Measurements from ENCODE around the gene GNG13.
"Not testable (repeated sequence)": the region's sequence is repeated elsewhere in the genome, so short reads cannot be mapped to it uniquely, and the experiment has no call there.

GNG13 gene

DNA sequence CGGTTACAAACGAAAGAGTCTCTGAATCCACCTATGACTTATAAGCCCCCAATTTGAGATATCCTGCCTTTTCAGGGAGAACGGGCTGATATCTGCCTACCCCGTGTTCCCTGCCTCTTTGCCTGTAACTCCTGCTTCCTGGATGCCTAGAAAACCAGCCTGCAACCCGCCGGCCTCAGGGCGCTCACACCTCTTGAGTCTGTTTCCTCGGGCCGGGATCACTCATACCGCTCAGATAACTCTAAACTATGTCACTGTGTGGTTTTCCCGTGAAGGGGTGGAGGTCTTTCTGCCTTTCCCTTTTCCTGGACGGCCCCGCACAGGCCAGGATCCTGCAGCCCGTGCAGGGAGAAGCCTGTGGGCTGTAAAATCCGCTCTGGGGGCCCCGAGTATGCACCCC lies 22.7 kb downstream of the GNG13 start:
- DNase-seq (ENCODE audit: low read depth) = no peak
- TF ChIP-seq, protein P1, sequence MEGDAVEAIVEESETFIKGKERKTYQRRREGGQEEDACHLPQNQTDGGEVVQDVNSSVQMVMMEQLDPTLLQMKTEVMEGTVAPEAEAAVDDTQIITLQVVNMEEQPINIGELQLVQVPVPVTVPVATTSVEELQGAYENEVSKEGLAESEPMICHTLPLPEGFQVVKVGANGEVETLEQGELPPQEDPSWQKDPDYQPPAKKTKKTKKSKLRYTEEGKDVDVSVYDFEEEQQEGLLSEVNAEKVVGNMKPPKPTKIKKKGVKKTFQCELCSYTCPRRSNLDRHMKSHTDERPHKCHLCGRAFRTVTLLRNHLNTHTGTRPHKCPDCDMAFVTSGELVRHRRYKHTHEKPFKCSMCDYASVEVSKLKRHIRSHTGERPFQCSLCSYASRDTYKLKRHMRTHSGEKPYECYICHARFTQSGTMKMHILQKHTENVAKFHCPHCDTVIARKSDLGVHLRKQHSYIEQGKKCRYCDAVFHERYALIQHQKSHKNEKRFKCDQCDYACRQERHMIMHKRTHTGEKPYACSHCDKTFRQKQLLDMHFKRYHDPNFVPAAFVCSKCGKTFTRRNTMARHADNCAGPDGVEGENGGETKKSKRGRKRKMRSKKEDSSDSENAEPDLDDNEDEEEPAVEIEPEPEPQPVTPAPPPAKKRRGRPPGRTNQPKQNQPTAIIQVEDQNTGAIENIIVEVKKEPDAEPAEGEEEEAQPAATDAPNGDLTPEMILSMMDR (conservative IDR thresholded peaks at IDR 0.05; ENCODE audit: control insufficient read depth, insufficient read depth, low read depth, low read length) = no peak
- H3K4me3 ChIP-seq (ENCODE audit: control insufficient read depth, low read depth, low read length) = no peak overlapping the region

DNA sequence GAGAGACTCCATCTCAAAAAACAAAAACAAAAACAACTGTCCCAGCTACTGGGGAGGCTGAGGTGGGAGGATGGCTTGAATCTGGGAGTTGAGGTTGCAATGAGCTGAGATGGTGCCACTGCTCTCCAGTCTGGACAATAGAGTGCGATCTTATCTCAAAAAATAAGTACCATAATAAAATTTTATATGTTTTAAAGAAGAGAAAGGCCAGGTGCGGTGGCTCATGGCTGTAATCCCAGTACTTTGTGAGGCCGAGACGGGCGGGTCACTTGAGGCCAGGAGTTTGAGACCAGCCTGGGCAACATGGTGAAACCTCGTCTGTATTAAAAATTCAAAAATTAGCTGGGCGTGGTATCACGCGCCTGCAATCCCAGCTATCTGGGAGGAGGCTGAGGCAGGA lies 23.7 kb downstream of the GNG13 start:
- no peak overlapping the region for H3K4me3 ChIP-seq (ENCODE audit: control insufficient read depth, low read depth, low read length)
- no peak for DNase-seq (ENCODE audit: low read depth)
- TF ChIP-seq, protein P1 (conservative IDR thresholded peaks at IDR 0.05; ENCODE audit: control insufficient read depth, insufficient read depth, low read depth, low read length) = no peak

DNA sequence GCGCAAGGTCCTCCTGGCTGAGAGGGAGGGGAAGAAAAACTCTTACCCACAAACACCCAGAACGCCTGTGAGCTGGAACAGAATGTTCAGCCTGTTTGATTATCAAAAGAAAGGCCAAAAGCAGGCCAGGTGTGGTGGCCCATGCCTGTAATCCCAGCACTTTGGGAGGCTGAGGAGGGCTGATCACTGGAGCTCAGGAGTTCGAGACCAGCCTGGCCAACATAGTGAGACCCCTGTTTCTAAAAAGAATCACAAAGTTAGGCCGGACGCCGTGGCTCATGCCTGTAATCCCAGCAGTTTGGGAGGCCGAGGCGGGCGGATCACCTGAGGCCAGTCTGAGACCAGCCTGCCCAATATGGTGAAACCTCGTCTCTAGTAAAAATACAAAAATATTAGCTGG lies 24.2 kb downstream of the GNG13 start:
- H3K4me3 ChIP-seq (ENCODE audit: control insufficient read depth, low read depth, low read length); DNase-seq (ENCODE audit: low read depth): not testable (repeated sequence)

DNA sequence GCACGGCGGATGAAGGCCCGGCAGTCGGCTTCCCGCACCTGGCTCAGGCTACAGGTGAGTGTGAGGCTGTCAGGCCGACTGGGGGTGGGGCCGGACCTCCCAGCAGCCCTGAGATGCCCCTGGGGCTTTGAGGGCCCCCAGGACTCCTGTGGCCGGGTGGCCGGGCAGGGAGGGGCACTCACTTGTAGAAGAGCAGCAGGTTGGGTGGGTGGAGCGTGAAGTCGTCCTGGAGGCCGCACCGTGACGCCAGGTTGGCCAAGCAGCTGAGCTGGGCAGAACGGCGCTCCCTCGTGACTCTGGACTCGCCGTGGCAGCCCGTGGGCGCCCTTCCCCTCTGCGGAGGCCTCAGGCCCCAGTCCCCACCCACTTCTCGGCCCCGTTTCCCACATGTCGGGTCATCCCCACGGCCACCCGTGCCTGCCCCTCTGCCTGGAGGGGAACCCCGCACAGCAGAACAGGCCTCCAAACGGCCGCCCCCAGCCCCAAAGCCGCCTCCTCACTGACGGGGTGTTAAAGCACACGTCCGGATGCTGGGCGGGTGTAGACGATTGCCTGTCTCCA lies 25.2 kb downstream of the GNG13 start:
- DNase-seq (ENCODE audit: low read depth) = no peak
- no peak overlapping the region for H3K4me3 ChIP-seq (ENCODE audit: control insufficient read depth, low read depth, low read length)
- TF ChIP-seq, protein P1 (conservative IDR thresholded peaks at IDR 0.05; ENCODE audit: control insufficient read depth, insufficient read depth, low read depth, low read length) = no peak

DNA sequence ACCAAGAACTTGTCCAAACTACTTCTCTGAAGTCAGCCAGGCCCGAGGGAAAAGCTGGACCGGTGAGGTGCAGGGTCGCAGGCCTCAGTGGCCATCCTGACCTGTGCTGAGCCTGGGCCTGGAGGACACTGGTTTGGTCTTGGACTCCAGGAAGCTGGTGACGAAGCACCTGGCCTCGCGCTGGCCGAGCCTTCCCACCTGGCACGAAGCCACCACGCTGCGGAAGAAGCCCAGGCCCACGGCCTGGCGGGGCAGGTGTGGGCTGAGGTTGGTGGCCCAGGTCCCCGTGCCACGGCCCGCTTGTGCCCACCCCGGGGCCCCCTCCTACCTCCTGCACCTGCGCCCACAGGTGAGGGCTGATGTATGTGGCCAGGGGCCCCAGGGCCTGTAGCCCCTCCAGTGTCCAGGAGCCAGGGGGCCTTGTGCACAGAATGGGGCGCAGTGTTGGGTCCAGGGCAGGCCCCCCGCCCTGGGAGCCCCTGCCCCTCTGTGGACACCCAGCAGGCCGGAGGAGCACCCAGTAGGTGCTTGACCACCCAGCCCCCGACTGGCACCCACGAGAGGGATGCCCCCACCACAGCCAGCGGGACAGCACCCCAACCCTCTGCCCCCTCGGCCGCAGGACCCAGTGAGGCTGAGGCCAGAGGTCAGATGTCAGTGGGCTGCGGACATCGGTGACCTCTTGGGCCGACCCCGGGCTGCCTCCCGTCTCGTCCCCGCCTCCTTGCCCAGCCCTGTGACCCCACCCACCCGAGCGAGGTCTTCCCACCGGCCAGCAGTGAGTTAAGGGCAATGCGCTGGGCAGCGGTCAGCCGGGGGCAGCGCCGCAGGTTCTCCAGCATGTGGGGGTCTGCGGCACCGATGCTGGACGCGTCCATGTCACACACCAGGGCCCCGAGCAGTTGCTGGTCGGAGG lies 26.2 kb downstream of the GNG13 start:
- TF ChIP-seq, protein P1 (conservative IDR thresholded peaks at IDR 0.05; ENCODE audit: control insufficient read depth, insufficient read depth, low read depth, low read length) = no peak
- no peak for DNase-seq (ENCODE audit: low read depth)
- H3K4me3 ChIP-seq (ENCODE audit: control insufficient read depth, low read depth, low read length) = no peak overlapping the region

DNA sequence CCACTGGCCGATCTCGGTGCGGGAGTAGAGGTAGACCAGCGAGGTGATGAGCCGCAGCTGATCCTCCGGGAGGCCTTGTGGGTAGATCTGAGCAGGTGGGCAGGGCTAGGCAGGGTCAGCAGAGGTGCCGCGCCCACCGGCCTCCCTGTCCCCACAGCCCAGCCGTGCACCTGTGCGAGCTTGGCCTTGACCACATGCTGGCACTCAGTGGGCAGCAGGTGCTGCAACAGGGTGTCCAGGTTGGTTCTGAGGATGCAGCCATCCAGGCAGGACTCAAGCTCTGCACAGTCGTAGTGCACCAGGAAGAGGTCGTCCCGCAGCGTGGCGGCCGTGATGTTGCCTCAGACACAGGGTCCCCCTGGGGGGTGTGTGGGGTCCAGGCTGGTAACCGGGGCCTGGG lies 27.6 kb downstream of the GNG13 start:
- no peak overlapping the region for H3K4me3 ChIP-seq (ENCODE audit: control insufficient read depth, low read depth, low read length)
- DNase-seq (ENCODE audit: low read depth) = no peak
- TF ChIP-seq, protein P1 (conservative IDR thresholded peaks at IDR 0.05; ENCODE audit: control insufficient read depth, insufficient read depth, low read depth, low read length) = no peak

DNA sequence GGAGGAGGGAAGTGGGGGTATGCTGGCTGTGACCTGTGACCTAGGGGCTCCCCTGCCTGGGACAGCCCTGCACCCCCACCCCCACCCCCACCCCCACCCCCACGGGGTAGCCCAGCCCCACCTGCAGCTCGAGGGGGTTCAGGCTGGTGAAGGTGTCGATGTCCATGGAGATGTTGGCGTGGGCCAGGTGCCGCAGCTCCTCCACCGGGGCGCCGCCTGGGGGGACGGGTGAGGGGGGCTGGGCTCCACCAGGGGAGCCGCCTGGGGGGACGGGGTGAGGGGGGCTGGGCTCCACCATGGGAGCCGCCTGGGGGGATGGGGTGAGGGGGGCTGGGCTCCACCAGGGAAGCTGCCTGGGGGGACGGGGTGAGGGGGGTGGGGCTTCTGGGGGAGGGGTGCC lies 30.1 kb downstream of the GNG13 start:
- TF ChIP-seq, protein P1 (conservative IDR thresholded peaks at IDR 0.05; ENCODE audit: control insufficient read depth, insufficient read depth, low read depth, low read length) = no peak
- no peak for DNase-seq (ENCODE audit: low read depth)
- H3K4me3 ChIP-seq (ENCODE audit: control insufficient read depth, low read depth, low read length) = no peak overlapping the region
